SK-N-SH (cell line): Measurements from ENCODE around the gene SPATA25.

ENCODE experiments used
- CHD2 ChIP-seq: fragments of 150-350 bp; IDR thresholded peaks from 2 replicates; pipeline ENCODE4 v1.6.1; 2018; ENCODE audit warnings: low read length; ENCODE audit not compliant: partially characterized antibody
- CTCF ChIP-seq: fragments of 200-600 bp; sonication (generic); IDR thresholded peaks from 2 replicates; pipeline ENCODE4 v1.6.1; 2017; ENCODE audit warnings: antibody characterized with exemption, mild to moderate bottlenecking, moderate library complexity
- ELF1 ChIP-seq: IDR thresholded peaks from 2 replicates; pipeline ENCODE4 v1.4.0; 2012
- EP300 ChIP-seq, 2 experiments: IDR thresholded peaks; 2 replicates each; pipeline versions ENCODE4 v1.4.0 to v1.6.1; 2012; ENCODE audit warnings: borderline replicate concordance in 1 of 2, low read depth in 1 of 2, low read length in 1 of 2
- EZH2phosphoT487 ChIP-seq: fragments of 200-600 bp; sonication (generic); IDR thresholded peaks from 2 replicates; pipeline ENCODE4 v1.6.1; 2017; ENCODE audit warnings: low read depth, mixed run types, mild to moderate bottlenecking, antibody characterized with exemption, moderate library complexity, borderline replicate concordance
- FOSL2 ChIP-seq: IDR thresholded peaks from 2 replicates; pipeline ENCODE4 v1.4.0; 2012; ENCODE audit warnings: low read depth, mild to moderate bottlenecking, moderate library complexity, borderline replicate concordance
- MAX ChIP-seq: IDR thresholded peaks from 2 replicates; pipeline ENCODE4 v1.4.0; 2012; ENCODE audit warnings: low read depth
- POLR2AphosphoS5 ChIP-seq: IDR thresholded peaks from 2 replicates; pipeline ENCODE4 v1.6.1; 2012; ENCODE audit warnings: low read depth, low read length
- RAD21 ChIP-seq: IDR thresholded peaks from 2 replicates; pipeline ENCODE4 v1.6.1; 2012; ENCODE audit warnings: mild to moderate bottlenecking, low read length
- RCOR1 ChIP-seq: fragments of 150-350 bp; IDR thresholded peaks from 2 replicates; pipeline ENCODE4 v1.6.1; 2017; ENCODE audit warnings: antibody characterized with exemption, low read length
- RFX5 ChIP-seq: IDR thresholded peaks from 2 replicates; pipeline ENCODE4 v1.6.1; 2012; ENCODE audit warnings: mild to moderate bottlenecking, improper control_type of control experiment, low read length

GRCh38 chr20:45934046-45934585, 46.7 kb upstream of the SPATA25 start:
- TF ChIP-seq CTCF (no peak), EP300 (IDR thresholded peaks at IDR 0.05; ENCODE audit: borderline replicate concordance in 1 of 2, low read depth in 1 of 2, low read length in 1 of 2) (no peak), RCOR1 (no peak), RFX5 (no peak), CHD2 (peak; percentile 21), RAD21 (no peak), FOSL2 (no peak), POLR2AphosphoS5 (no peak), ELF1 (no peak), MAX (no peak), EZH2phosphoT487 (no peak)
